ENCODE results near the gene CXCL17. TPM values are rescaled to one million over a fixed set of nuclear protein-coding genes. Genes with fewer than 3 reads are reported as not detected.
"Not testable (repeated sequence)": the region's sequence is repeated elsewhere in the genome, so short reads cannot be mapped to it uniquely, and the experiment has no call there.

CXCL17 gene
- polyA plus RNA-seq, 1 donor (not counting 4 experiments of a cell fraction or from before 2014, with no cell fraction given): not detected

GRCh38 chr19:42465827-42466280 lies 23.1 kb upstream of the CXCL17 start:
- dilution Hi-C loops (cut with MboI; ENCODE audit: extremely low pct_ligation_motif_present, low sequenced_read_pairs): no loop called here
- Histone ChIP-seq H3K4me1 (ENCODE audit: control insufficient read depth, extremely low read depth, insufficient read depth, low read length) (peaks cover 5% of the 10 kb centered on the region), H3K27me3 (ENCODE audit: control insufficient read depth, extremely low read depth, insufficient read depth, low read length) (no peaks in the 10 kb centered on the region), H2AFZ (ENCODE audit: control insufficient read depth, low read length) (no peak overlapping the region), H3K79me2 (ENCODE audit: control insufficient read depth, insufficient read depth, low read length) (no peaks in the 10 kb centered on the region), H3K4me3 (ENCODE audit: control insufficient read depth in 2 of 3, extremely low read depth in 1 of 3, insufficient read depth in 2 of 3, low read depth in 1 of 3, low read length in 3 of 3) (no peak overlapping the region), H3K9me3 (ENCODE audit: control insufficient read depth, low read depth, low read length) (no peaks in the 10 kb centered on the region), H4K20me1 (ENCODE audit: control insufficient read depth, extremely low read depth, insufficient read depth, low read length) (no peaks in the 10 kb centered on the region), H3K36me3 (ENCODE audit: control insufficient read depth in 2 of 2, extremely low read depth in 1 of 2, insufficient read depth in 2 of 2, low read length in 2 of 2) (no peaks in the 10 kb centered on the region), H3K27ac (ENCODE audit: control insufficient read depth, insufficient read depth, low read length) (no peak overlapping the region), H3K4me2 (ENCODE audit: control insufficient read depth, extremely low read depth, insufficient read depth, low read depth, low read length) (no peak overlapping the region), H3K9ac (ENCODE audit: control insufficient read depth, extremely low read depth, insufficient read depth, low read length) (no peak overlapping the region), H3K9me1 (ENCODE audit: control insufficient read depth, extremely low read depth, insufficient read depth, low read length) (no peaks in the 10 kb centered on the region)
- no peak for FAIRE-seq
- DNase-seq (ENCODE audit: low read depth, low spot score): no peak
- TF ChIP-seq EZH2 (IDR thresholded peaks at IDR 0.05; ENCODE audit: low read length): no peak
- TF ChIP-seq CTCF (optimal IDR thresholded peaks at IDR 0.05 in 1 of 3, IDR thresholded peaks at IDR 0.05 in 1 of 3, conservative IDR thresholded peaks at IDR 0.05 in 1 of 3; ENCODE audit: extremely low read depth in 1 of 3, insufficient read depth in 2 of 3, low read length in 3 of 3): no peak

- no peak overlapping the region for H3K27ac ChIP-seq (ENCODE audit: control insufficient read depth, insufficient read depth, low read length)
- TF ChIP-seq EZH2 (IDR thresholded peaks at IDR 0.05; ENCODE audit: low read length): no peak
- TF ChIP-seq CTCF (optimal IDR thresholded peaks at IDR 0.05 in 1 of 3, IDR thresholded peaks at IDR 0.05 in 1 of 3, conservative IDR thresholded peaks at IDR 0.05 in 1 of 3; ENCODE audit: extremely low read depth in 1 of 3, insufficient read depth in 2 of 3, low read length in 3 of 3): no peak
- H3K36me3 ChIP-seq (ENCODE audit: control insufficient read depth in 2 of 2, extremely low read depth in 1 of 2, insufficient read depth in 2 of 2, low read length in 2 of 2): no peaks in the 10 kb centered on the region
- H3K79me2 ChIP-seq (ENCODE audit: control insufficient read depth, insufficient read depth, low read length): no peaks in the 10 kb centered on the region
- dilution Hi-C loops (cut with MboI; ENCODE audit: extremely low pct_ligation_motif_present, low sequenced_read_pairs): no loop called here
- no peaks in the 10 kb centered on the region for H3K9me3 ChIP-seq (ENCODE audit: control insufficient read depth, low read depth, low read length)
- H3K4me1 ChIP-seq (ENCODE audit: control insufficient read depth, extremely low read depth, insufficient read depth, low read length): no peaks in the 10 kb centered on the region
- no peaks in the 10 kb centered on the region for H3K9me1 ChIP-seq (ENCODE audit: control insufficient read depth, extremely low read depth, insufficient read depth, low read length)
- no peaks in the 10 kb centered on the region for H4K20me1 ChIP-seq (ENCODE audit: control insufficient read depth, extremely low read depth, insufficient read depth, low read length)
- H2AFZ ChIP-seq (ENCODE audit: control insufficient read depth, low read length): no peak overlapping the region
- no peak for DNase-seq (ENCODE audit: low read depth, low spot score)
- no peak overlapping the region for H3K4me2 ChIP-seq (ENCODE audit: control insufficient read depth, extremely low read depth, insufficient read depth, low read depth, low read length)
- H3K27me3 ChIP-seq (ENCODE audit: control insufficient read depth, extremely low read depth, insufficient read depth, low read length): no peaks in the 10 kb centered on the region
- FAIRE-seq: no peak
- no peak overlapping the region for H3K9ac ChIP-seq (ENCODE audit: control insufficient read depth, extremely low read depth, insufficient read depth, low read length)
- H3K4me3 ChIP-seq (ENCODE audit: control insufficient read depth in 2 of 3, extremely low read depth in 1 of 3, insufficient read depth in 2 of 3, low read depth in 1 of 3, low read length in 3 of 3): no peak overlapping the region
Observed at GRCh38 chr19:42461700-42462324, 19.1 kb upstream of the CXCL17 start.

GRCh38 chr19:42461231-42461630 lies 18.5 kb upstream of the CXCL17 start:
- H3K4me2 ChIP-seq (ENCODE audit: control insufficient read depth, extremely low read depth, insufficient read depth, low read depth, low read length); H3K36me3 ChIP-seq (ENCODE audit: control insufficient read depth in 2 of 2, extremely low read depth in 1 of 2, insufficient read depth in 2 of 2, low read length in 2 of 2); H3K27me3 ChIP-seq (ENCODE audit: control insufficient read depth, extremely low read depth, insufficient read depth, low read length); FAIRE-seq; H3K27ac ChIP-seq (ENCODE audit: control insufficient read depth, insufficient read depth, low read length); H3K79me2 ChIP-seq (ENCODE audit: control insufficient read depth, insufficient read depth, low read length); H2AFZ ChIP-seq (ENCODE audit: control insufficient read depth, low read length); H3K9me3 ChIP-seq (ENCODE audit: control insufficient read depth, low read depth, low read length); H3K9me1 ChIP-seq (ENCODE audit: control insufficient read depth, extremely low read depth, insufficient read depth, low read length); dilution Hi-C loops (cut with MboI; ENCODE audit: extremely low pct_ligation_motif_present, low sequenced_read_pairs); H3K4me1 ChIP-seq (ENCODE audit: control insufficient read depth, extremely low read depth, insufficient read depth, low read length); H4K20me1 ChIP-seq (ENCODE audit: control insufficient read depth, extremely low read depth, insufficient read depth, low read length); H3K9ac ChIP-seq (ENCODE audit: control insufficient read depth, extremely low read depth, insufficient read depth, low read length); H3K4me3 ChIP-seq (ENCODE audit: control insufficient read depth in 2 of 3, extremely low read depth in 1 of 3, insufficient read depth in 2 of 3, low read depth in 1 of 3, low read length in 3 of 3); DNase-seq (ENCODE audit: low read depth, low spot score): not testable (repeated sequence)

Measured in keratinocyte (primary cell).